Epithelial cell of esophagus (primary cell): ENCODE results near the gene SMYD3.
A peak's percentile ranks its signal among the peaks of the same experiment; 100 is the strongest.

Experiments
- DNase-seq: peaks from one replicate; pipeline ENCODE4 v3.0.0; 2010; ENCODE audit warnings: low read depth
- H3K4me3 ChIP-seq: 2 replicates; pipeline ENCODE4 v1.5.1; 2011; ENCODE audit warnings: mild to moderate bottlenecking, low read length, control low read depth
- TF ChIP-seq, protein P1 (sequence below): IDR thresholded peaks from 2 replicates; pipeline ENCODE4 v1.5.1; 2011; ENCODE audit warnings: low read depth, mild to moderate bottlenecking, low read length, control low read depth, inconsistent platforms; ENCODE audit not compliant: insufficient read depth; ENCODE audit errors: missing control alignments

SMYD3 gene

DNA sequence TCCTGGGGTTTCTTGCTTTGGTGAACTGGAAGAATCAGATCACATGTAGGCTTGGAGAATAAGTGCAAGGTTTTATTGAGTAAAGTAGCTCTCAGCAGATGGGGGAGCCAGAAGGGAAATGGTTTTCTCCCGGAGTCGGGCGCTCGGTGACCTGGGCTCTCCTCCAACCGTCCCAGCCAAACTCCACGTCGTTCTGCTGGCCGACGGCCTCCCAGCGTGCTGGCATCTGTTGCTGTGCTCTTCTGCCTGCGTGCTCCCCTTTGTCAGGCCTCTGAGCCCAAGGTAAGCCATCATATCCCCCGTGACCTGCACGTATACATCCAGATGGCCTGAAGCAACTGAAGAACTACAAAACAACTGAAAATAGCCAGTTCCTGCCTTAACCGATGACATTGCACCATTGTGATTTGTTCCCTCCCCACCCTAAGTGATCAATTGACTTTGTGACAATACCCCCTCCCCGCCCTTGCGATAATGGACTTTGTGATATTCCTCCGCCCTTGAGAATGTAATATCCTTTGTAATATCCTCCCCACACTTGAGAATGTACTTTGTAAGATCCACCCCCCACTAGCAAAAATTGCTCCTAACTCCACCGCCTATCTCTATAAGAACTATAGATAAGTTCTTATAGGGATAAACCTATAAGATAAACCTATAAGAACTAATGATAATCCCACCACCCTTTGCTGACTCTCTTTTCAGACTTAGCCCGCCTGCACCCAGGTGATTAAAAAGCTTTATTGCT is 88.3 kb downstream of the SMYD3 start:
- H3K4me3 ChIP-seq = no peak overlapping the region
- TF ChIP-seq, protein P1, sequence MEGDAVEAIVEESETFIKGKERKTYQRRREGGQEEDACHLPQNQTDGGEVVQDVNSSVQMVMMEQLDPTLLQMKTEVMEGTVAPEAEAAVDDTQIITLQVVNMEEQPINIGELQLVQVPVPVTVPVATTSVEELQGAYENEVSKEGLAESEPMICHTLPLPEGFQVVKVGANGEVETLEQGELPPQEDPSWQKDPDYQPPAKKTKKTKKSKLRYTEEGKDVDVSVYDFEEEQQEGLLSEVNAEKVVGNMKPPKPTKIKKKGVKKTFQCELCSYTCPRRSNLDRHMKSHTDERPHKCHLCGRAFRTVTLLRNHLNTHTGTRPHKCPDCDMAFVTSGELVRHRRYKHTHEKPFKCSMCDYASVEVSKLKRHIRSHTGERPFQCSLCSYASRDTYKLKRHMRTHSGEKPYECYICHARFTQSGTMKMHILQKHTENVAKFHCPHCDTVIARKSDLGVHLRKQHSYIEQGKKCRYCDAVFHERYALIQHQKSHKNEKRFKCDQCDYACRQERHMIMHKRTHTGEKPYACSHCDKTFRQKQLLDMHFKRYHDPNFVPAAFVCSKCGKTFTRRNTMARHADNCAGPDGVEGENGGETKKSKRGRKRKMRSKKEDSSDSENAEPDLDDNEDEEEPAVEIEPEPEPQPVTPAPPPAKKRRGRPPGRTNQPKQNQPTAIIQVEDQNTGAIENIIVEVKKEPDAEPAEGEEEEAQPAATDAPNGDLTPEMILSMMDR = no peak
- DNase-seq = no peak

GRCh38 chr1:246417813-246418564 is 89.1 kb downstream of the SMYD3 start:
- H3K4me3 ChIP-seq = no peak overlapping the region
- TF ChIP-seq, protein P1 = no peak
- DNase-seq = no peak

DNA sequence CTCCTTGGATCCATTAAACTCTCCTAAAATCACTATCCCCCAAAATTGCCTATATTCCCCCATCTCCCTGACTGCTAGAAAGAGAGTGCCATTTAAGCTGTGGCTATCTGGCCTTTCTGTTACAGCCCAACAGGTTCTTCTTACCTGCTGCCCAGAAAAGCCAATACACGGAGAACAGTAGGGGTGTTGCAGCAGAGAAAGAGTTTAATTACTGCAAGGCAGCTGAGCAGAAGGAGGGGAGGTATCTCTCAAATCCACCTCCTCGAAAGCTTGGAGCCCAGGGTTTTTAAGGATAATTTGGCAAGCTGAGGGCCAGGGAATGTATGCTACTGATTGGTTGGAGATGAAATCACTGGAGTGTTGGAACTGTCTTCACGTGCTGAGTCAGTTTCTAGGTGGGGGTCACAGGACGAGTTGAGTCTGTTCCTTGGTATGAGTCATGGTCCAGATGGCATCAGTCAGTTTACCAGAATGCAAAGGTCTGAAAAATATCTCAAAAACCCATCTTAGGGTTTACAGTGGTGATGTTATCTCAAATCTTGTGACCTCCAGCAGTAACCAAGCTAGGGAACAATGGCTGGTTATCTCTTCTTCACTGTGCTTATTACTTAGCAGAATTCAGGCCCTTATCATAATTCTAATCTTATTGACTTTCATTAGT is 89.8 kb downstream of the SMYD3 start:
- peak; percentile 51 for DNase-seq
- TF ChIP-seq, protein P1 = no peak

DNA sequence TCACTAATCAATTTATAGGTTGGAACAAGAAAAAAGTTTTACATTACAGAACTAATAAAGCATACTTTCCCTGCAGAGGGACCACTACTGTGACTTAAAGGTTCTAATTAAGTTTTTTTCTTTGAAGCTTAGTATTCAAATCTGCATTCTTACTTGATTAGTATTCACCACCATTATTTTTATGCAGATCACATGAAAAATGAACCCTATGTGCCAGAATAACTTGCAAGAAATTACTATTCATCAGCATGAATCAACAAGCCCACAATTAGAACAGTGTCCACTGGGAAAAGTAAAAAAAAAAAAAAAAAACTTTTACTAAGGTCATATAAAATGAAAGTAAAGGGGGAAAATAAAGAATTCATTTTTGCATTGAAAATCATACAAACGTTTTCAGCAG is 90.8 kb downstream of the SMYD3 start:
- no peak for DNase-seq
- TF ChIP-seq, protein P1 = no peak
- H3K4me3 ChIP-seq = no peak overlapping the region

More for the DNA sequence above, 89.8 kb downstream of the SMYD3 start:
- no peak overlapping the region for H3K4me3 ChIP-seq

DNA sequence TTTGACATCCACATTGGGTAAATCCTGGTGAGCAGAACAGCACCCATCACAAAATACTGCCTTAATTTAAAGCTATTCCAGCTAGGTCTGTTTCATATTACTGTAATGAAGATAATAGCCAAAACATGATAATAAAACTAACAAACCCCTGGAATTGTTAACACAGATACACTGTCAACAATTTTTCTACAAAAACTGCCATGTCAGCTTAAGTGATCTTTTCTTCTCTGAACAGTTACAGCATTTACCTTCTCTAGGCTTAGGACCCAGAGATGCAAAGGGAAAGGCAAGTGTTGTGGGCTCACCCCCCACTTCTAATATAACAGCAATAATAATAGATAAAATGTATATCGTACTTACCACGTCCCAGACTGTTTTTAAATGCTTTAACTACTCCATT is 92.1 kb downstream of the SMYD3 start:
- TF ChIP-seq, protein P1 = no peak
- DNase-seq = no peak
- no peak overlapping the region for H3K4me3 ChIP-seq

DNA sequence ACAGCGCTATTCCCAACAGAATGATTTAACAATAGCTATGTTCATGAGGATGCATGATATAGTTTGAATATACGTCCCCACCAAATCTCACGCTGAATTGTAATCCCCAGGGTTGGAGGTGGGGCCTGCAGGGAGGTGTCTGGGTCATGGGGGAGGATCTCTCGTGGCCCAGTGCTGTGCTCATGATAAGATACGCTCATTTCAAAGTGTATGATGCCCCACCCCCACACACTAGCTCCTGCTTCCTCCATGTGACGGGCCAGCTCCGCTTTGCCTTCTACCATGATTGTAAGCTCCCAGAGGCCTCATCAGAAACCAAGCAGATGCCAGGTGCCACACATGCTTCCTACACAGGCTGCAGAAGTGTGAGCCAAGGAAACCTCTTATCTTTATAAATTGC is 93.6 kb downstream of the SMYD3 start:
- no peak overlapping the region for H3K4me3 ChIP-seq
- no peak for DNase-seq
- TF ChIP-seq, protein P1 = no peak

GRCh38 chr1:246404078-246404477 is 103.0 kb downstream of the SMYD3 start:
- no peak overlapping the region for H3K4me3 ChIP-seq
- TF ChIP-seq, protein P1 = no peak
- no peak for DNase-seq
